HG03520 (cell line): ENCODE measurements around the gene NLN.
"Not testable (repeated sequence)": the region's sequence is repeated elsewhere in the genome, so short reads cannot be mapped to it uniquely, and the experiment has no call there.

Experiments used
- ATAC-seq: cut with Tn5 transposase; IDR thresholded peaks from one replicate; pipeline ENCODE4 v1.9.1; 2021; ENCODE audit warnings: mild to moderate bottlenecking, moderate library complexity; ENCODE audit not compliant: unreplicated experiment

The NLN gene

DNA sequence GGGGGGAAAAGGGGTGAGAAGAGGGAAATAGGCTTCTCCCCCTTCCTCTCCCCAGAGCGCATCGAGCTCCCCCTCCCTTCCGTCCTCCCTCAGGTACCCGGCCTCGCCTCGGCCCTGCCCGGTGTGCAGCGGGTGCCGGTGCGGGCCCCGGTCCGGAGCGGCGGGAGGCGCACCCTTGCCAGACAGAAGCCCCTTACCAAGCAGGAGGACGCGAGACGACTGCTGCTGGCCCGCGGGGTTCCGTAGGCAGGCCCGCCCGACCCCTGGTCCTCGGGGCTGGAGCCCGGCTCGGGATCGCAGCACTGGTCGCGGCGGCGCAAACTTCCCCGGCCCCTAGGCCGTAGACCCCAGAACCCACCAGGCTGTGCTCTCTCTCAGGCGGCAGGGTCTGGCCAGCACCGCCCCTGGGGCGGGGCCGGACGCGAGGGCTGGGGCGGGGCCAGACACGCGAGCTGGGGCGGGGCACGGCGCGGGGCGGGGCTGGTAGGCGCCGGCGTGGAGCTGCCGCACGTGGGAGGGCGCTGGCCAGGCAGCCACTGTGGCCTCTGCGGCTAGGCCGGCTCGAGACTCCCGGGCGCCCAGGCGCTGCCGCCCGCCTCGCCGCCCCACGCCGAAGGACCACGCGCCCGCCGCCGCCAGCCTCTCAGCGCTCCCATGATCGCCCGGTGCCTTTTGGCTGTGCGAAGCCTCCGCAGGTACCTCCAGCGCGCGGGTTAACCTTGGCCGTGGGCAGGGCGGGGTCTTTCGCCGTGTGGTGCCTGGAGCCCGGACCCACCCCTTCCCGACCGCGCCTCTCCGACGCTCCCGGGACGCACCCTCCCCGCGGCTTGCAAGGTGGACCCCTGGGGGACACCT is at the start of gene NLN, which contains the start of gene SGTB:
NLN (plus strand) TSS at position 486 of the 855 bp plus-strand sequence; CDS start at position 655, 169 bp downstream.
SGTB (minus strand) TSS at position 390 of the 855 bp plus-strand sequence. CDS start 1,302 bp downstream, outside the sequence.
- ATAC-seq = peak; percentile 89

DNA sequence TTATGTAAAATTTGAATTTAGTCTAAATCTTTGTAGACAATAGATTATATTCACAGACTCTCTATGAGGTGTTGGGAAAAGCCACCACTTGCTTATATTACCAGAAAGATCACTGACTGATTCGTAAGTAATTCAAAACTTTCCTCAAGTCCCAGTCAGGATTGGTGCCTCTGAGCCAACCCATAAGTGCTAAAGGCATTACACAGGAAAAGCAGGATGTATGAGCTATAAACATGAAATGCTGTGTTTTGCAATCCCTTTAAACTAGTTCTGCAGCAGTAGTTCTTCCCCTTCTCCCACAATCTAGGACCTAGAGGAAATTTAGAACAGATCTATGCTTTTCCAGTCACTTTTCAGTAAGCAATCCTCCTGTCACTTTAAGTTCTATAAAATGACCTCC is 49.2 kb upstream of the NLN start:
- no peak for ATAC-seq

GRCh38 chr5:65674749-65675148 is 47.3 kb upstream of the NLN start:
- ATAC-seq = no peak

DNA sequence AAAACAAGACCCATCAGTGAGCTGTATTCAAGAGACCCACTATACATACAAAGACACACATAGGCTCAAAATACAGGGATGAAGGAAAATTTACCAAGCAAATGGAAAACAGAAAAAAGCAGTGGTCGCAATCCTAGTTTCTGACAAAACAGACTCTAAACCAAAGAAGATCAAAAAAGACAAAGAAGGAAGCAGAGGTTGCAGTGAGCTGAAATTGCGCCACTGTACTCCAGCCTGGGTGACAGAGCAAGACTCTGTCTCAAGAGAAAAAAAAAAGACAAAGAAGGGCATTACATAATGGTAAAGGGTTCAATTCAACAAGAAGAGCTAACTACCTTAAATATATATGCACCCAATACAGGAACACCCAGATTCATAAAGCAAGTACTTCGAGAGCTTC is 45.9 kb upstream of the NLN start:
- ATAC-seq = not testable (repeated sequence)

DNA sequence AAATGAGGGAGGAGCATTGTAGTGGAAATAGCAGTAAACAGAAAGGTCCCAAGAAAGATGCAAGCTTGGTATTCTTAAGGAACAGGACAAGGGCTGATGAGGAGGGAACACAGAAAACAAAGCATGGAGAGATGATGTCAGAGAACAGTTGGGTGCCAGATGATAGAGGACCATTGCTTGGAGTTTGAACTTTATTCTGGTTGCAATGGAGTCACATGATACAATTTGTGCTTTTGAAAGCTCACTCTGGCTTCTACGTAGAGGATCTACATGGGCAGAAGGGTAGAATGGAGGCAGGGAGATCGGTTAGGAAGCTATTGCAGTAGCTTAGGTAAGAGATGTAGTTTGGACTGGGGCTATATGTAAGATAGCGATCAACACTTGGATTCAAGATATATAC is 39.9 kb upstream of the NLN start:
- ATAC-seq = no peak

GRCh38 chr5:65693121-65693520 is 28.9 kb upstream of the NLN start:
- ATAC-seq = no peak

- ATAC-seq = no peak
Measured at GRCh38 chr5:65695162-65695755, 26.7 kb upstream of the NLN start.

GRCh38 chr5:65695896-65696295 is 26.1 kb upstream of the NLN start:
- ATAC-seq = no peak

- ATAC-seq = no peak
Measured at GRCh38 chr5:65696892-65697291, 25.1 kb upstream of the NLN start.

- ATAC-seq = no peak
Measured at GRCh38 chr5:65699338-65699737, 22.7 kb upstream of the NLN start.

DNA sequence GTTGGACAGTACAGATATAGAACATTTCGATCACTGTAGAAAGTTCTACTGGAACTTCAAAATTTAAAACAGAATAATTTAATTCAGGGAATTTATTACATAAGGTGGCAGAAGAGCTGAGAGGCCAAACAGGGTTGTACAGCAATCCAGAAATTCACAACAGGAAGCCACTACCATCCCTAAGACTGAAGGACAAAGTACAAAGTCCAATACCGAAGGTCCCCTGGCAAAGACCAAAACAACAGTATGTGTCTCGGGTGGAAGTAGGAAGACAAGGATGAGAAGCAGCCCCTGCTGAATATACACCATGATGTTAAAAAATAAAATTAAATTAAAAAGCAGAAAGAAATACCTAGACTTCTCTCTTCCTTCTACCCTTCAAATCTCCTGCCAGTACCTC is 20.0 kb upstream of the NLN start:
- no peak for ATAC-seq

GRCh38 chr5:65704621-65705239 is 17.3 kb upstream of the NLN start:
- no peak for ATAC-seq

DNA sequence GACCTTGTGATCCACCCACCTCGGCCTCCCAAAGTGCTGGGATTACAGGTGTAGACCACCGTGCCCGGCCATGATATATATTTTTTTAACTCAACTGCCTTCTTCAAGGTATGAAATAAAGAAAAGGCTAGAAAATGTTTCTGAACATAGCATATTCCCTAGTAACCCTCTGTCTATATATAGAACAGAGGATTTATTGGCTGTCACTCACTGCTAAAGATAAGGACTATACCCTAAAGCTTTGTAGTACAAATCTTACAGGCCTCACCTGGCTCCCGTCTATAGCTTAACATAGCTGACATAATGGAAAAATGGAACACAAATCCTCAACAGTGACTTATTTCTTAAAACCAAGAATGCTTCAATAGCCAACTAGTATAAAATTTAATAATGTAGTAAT is 14.3 kb upstream of the NLN start:
- no peak for ATAC-seq

DNA sequence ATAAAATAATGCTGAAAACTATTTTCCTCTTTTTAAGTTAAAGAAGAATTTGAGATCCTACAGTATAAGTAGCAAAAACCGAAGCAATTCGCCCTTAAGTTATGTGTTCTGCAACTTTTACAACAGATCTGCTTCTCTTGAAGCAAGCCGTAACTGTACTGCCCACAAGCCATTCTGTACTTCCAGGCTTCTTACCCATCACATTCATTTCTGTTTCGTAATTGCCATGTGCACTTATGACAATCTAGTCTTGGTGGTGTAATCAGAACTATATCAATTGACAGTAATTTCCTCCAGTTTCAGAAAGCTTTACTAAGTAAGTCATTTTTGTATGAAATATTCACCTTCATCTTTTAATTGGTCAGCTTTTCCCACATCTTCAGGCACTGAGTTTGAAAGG is 13.9 kb upstream of the NLN start:
- ATAC-seq = no peak

- ATAC-seq = no peak
Measured at GRCh38 chr5:65718576-65719310, 3.3 kb upstream of the NLN start.

DNA sequence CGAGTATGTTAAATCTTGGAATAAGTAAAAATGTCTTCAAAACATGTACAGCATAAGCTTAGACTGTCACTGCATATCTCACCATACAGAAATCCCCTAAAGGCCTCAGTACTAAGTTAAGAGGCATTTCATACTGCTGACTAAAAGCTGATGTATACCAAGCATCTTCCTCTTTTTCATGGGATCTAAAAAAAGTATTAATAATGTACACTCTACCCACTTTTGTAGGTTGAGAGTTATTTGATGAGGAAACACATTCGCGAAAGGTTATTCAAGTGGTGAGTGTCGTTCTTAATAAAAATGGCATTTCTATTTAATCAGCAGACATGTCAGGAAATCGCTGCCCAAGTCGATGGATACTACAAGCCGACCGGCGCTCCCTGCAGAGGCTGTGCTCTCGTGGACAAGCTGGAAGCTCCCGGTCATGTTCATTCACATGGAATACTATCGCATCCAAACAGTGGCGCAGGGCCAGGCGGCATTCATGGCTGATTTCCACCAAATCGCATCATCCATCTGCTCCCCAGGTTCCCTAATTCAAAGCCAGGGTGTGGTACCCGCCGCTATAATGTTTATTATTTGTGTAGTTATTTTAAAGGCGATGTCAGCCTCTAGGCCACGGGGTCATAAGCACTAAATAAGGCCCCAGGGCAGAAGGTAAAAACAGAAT is 820 bp upstream of the NLN start:
- ATAC-seq = no peak

GRCh38 chr5:65722575-65723403 is 784 bp downstream of the NLN start:
- no peak for ATAC-seq

DNA sequence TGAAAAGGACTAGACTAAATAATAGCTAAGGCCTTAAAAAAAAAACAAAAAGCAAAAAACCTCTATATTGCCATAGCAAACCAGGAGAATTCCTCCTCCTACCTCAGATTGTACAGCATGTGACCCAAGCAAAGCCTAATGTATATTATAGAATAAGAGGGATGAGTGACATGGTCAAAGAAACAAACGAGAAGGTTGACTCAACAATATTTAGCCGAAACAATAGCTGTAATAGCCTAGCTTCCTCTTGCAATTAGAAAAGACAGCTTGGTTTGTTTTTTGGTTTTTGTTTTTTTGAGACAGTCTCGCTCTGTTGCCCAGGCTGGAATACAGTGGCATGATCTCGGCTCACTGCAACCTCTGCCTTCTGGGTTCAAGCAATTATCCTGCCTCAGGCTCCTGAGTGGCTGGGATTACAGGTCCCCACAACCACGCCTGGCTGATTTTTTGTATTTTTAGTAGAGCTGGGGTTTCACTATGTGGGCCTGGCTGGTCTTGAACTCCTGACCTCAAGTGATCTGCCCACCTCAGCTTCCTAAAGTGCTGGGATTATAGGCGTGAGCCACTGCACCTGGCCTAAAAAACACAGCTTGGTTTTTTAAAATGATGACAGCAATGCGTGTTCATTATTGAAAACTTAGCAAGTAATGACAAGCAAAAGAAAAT is 5.6 kb downstream of the NLN start:
- no peak for ATAC-seq

- ATAC-seq = no peak
Measured at GRCh38 chr5:65728218-65728617, 6.2 kb downstream of the NLN start.
